ENCODE data around the gene CENPP.

CENPP gene

DNA sequence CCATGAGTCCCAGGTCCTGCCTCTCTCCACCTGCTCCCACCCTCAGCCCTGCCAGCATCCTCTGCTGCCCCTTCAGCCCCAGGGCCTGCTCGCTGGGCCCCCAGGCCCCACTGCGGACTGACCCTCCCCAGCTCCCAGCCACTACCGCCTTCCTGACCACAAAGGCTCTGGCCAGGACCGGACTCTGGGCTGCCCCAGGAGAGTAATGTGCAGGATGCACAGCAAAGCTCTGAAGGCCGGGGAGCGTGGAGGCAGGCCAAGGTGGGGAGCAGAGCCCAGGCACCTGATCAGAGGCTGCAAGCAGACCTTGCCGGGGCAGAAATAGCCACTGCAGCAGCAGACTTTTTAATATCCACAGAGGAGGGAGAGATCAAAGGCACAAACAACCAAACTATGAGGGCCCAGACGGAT lies 316.3 kb downstream of the CENPP start:
- no peak for DNase-seq (ENCODE audit: extremely low read depth, insufficient read length)
- TF ChIP-seq, protein P1, sequence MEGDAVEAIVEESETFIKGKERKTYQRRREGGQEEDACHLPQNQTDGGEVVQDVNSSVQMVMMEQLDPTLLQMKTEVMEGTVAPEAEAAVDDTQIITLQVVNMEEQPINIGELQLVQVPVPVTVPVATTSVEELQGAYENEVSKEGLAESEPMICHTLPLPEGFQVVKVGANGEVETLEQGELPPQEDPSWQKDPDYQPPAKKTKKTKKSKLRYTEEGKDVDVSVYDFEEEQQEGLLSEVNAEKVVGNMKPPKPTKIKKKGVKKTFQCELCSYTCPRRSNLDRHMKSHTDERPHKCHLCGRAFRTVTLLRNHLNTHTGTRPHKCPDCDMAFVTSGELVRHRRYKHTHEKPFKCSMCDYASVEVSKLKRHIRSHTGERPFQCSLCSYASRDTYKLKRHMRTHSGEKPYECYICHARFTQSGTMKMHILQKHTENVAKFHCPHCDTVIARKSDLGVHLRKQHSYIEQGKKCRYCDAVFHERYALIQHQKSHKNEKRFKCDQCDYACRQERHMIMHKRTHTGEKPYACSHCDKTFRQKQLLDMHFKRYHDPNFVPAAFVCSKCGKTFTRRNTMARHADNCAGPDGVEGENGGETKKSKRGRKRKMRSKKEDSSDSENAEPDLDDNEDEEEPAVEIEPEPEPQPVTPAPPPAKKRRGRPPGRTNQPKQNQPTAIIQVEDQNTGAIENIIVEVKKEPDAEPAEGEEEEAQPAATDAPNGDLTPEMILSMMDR (IDR thresholded peaks at IDR 0.05; ENCODE audit: insufficient read depth, low read length, poor library complexity, severe bottlenecking): no peak
- Histone ChIP-seq H3K36me3 (ENCODE audit: control insufficient read depth, insufficient read depth, low read length) (peaks cover 37% of the 10 kb centered on the region), H3K4me3 (replicated peaks; ENCODE audit: low read depth, low read length) (no peak overlapping the region), H3K27me3 (replicated peaks; ENCODE audit: control insufficient read depth, insufficient read depth, low read length) (no peaks in the 10 kb centered on the region)

DNA sequence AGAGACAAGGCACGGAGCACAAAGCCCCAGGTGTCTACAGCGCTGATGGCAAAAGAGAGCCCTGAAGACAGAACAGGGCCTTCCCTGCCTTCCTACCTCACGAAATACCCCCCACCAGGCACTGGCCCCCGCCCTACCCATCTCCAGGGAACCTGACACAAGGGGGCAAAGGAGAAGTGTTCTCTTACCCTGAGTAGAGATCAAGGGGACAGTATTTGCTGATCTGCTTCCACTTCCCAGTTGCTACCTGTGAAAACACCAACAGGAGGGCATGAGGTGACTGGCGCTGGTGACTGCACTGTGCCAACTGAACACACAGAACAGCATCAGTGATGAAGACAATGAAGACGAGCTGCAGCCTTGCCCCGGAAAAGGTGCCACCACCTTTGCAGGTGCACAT lies 316.8 kb downstream of the CENPP start:
- no peak overlapping the region for H3K4me3 ChIP-seq (replicated peaks; ENCODE audit: low read depth, low read length)
- peaks cover 35% of the 10 kb centered on the region for H3K36me3 ChIP-seq (ENCODE audit: control insufficient read depth, insufficient read depth, low read length)
- TF ChIP-seq, protein P1 (IDR thresholded peaks at IDR 0.05; ENCODE audit: insufficient read depth, low read length, poor library complexity, severe bottlenecking): no peak
- H3K27me3 ChIP-seq (replicated peaks; ENCODE audit: control insufficient read depth, insufficient read depth, low read length): no peaks in the 10 kb centered on the region
- no peak for DNase-seq (ENCODE audit: extremely low read depth, insufficient read length)

DNA sequence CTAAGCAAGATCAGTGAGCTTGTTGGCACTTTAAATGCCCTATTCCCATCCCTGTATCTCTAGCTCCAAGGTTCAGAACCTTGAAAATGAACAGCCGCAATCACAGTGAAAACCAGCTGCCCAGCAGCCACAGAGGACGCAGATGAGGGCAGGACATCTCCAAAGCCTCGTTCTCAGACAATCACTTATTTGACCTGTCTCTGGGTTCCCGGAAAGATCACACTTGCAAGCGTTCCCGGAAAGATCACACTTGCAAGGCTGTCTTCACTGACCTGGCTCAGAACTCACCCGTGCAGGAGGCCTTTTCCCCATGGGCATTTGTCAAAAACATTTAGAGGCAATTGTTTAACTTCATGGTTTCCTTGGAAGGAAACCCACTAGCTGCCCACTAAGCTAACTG lies 318.5 kb downstream of the CENPP start:
- H3K27me3 ChIP-seq (replicated peaks; ENCODE audit: control insufficient read depth, insufficient read depth, low read length): no peaks in the 10 kb centered on the region
- no peak overlapping the region for H3K4me3 ChIP-seq (replicated peaks; ENCODE audit: low read depth, low read length)
- peaks cover 33% of the 10 kb centered on the region for H3K36me3 ChIP-seq (ENCODE audit: control insufficient read depth, insufficient read depth, low read length)
- TF ChIP-seq, protein P1 (IDR thresholded peaks at IDR 0.05; ENCODE audit: insufficient read depth, low read length, poor library complexity, severe bottlenecking): no peak
- no peak for DNase-seq (ENCODE audit: extremely low read depth, insufficient read length)

DNA sequence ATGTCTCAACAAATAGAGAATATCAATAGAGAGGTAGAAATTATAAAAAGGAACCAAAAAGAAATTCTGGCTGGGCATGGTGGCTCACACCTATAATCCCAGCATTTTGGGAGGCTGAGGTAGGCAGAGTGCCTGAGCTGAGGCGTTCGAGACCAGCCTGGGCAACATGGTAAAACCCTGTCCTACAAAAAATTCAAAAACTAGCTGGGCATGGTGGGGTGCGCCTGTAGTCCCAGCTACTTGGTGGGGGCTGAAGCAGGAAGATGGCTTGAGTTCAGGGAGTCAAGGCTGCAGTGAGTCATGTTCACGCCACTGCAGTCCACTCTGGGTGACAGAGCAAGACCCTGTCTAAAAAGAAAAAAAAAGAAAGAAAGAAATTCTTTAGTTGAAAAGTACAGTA lies 319.3 kb downstream of the CENPP start:
- no peaks in the 10 kb centered on the region for H3K27me3 ChIP-seq (replicated peaks; ENCODE audit: control insufficient read depth, insufficient read depth, low read length)
- TF ChIP-seq, protein P1 (IDR thresholded peaks at IDR 0.05; ENCODE audit: insufficient read depth, low read length, poor library complexity, severe bottlenecking): no peak
- DNase-seq (ENCODE audit: extremely low read depth, insufficient read length): no peak
- no peak overlapping the region for H3K4me3 ChIP-seq (replicated peaks; ENCODE audit: low read depth, low read length)
- peaks cover 31% of the 10 kb centered on the region for H3K36me3 ChIP-seq (ENCODE audit: control insufficient read depth, insufficient read depth, low read length)

DNA sequence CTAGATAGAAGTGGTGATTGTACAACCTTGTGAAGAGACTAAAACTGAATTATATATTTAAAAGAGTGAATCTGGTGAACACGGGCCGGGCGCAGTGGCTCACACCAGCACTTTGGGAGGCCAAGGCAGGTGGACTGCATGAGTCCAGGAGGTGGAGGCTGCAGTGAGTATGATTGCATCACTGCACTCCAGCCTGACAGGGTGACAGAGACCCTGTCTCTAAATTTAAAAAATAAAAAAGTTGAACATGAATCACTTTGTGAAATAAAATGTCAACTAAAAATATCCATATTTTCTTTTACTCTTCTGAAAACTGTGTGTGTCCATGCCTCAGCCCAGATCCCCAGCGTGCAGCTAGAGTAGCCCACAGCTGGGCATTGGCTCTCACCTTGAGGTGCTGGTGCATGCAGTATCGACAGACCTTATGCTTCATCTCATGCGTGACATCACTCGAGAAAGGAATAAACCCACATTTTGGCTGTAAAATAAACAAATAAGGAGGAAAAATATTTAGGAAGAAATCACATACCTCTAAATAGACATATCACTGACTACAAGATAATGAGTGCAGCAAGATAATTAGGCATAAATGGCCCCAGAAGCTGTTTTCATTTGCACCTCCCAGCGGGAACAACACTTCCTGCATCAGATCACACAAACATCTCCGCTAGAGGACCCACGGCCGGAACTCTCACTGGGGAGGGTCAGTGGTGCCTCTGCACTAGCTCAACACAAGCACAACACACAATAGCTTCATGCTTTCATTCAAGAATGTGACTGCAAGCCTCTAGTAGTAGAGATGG lies 322.1 kb downstream of the CENPP start:
- peaks cover 17% of the 10 kb centered on the region for H3K36me3 ChIP-seq (ENCODE audit: control insufficient read depth, insufficient read depth, low read length)
- no peak overlapping the region for H3K4me3 ChIP-seq (replicated peaks; ENCODE audit: low read depth, low read length)
- TF ChIP-seq, protein P1 (IDR thresholded peaks at IDR 0.05; ENCODE audit: insufficient read depth, low read length, poor library complexity, severe bottlenecking): no peak
- no peaks in the 10 kb centered on the region for H3K27me3 ChIP-seq (replicated peaks; ENCODE audit: control insufficient read depth, insufficient read depth, low read length)
- DNase-seq (ENCODE audit: extremely low read depth, insufficient read length): no peak
